ENCODE data around the gene MEIS2.

Gene MEIS2

DNA sequence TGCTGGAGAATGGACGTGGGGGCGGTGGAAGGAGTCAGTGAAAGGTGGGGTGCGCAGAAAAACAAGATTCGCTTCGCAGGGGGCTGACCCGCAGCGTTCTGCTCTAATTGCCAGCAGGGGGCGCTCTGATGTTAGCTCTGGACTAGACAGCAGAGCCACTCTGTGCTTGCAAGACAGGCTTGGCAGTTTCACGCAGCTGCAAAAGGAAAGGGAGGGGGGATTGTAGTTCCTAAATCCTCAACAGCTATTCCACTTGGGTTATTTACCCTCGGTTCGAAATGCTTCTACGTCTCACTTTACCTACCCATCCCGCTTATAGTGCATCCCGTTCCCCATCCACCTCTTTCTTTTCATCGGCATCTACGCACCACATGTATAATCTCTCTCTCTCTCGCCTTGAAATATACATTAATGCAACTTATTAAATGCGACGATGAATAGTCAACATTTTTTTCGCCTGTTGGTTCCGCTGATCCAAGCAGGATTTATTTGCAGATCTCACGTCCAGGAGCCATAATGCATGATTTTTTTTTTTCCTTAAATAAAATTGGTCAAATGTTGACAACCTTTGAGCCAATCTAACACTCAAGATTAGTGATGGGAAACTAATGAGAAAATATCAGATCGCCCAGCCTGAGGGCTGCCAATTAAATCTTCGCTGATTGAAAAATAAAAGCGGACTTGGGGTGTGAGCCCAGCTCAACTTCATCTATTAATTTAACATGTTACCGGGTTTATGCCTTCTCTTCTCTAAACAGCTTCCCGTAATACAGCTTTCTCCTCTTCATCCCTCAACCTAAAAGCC is 216.4 kb downstream of the MEIS2 start:
- H3K14ac ChIP-seq (ENCODE audit: low read length) = no peak overlapping the region
- peak; percentile 74 to 87 for DNase-seq
- no peak overlapping the region for H3K4me3 ChIP-seq (ENCODE audit: low read depth, low read length)
- H3K79me1 ChIP-seq (ENCODE audit: low read length) = no peaks in the 10 kb centered on the region
- H4K12ac ChIP-seq (ENCODE audit: low read depth, low read length) = no peak overlapping the region
- H3K27ac ChIP-seq (ENCODE audit: low read depth, low read length) = no peak overlapping the region
- H2AFZ ChIP-seq (ENCODE audit: insufficient read depth, low read length, poor library complexity) = no peak overlapping the region
- WGBS (ENCODE audit: extremely low coverage, insufficient coverage, insufficient read length) = no CpG with 5 or more reads among the region's 27 CpGs
- peak overlapping the region; percentile 54 for H3K4me2 ChIP-seq (ENCODE audit: low read length)
- no peak overlapping the region for H2BK5ac ChIP-seq (ENCODE audit: low read depth, low read length, poor library complexity)
- no peaks in the 10 kb centered on the region for H3K79me2 ChIP-seq (ENCODE audit: control insufficient read depth, insufficient read depth, low read length, poor library complexity)
- peaks cover 11 to 13% of the 10 kb centered on the region in 2 experiments for H3K4me1 ChIP-seq (ENCODE audit: control insufficient read depth in 1 of 2, insufficient read depth in 2 of 2, low read length in 2 of 2)
- no peak overlapping the region for H4K8ac ChIP-seq (ENCODE audit: low read depth, low read length)
- H3K23ac ChIP-seq (ENCODE audit: low read length) = no peak overlapping the region
- no peak overlapping the region for H4K91ac ChIP-seq (ENCODE audit: low read depth, low read length)
- peaks cover 51% of the 10 kb centered on the region for H3K27me3 ChIP-seq (ENCODE audit: insufficient read depth, low read length)
- H2AK5ac ChIP-seq (ENCODE audit: low read length) = no peak overlapping the region
- no peaks in the 10 kb centered on the region for H3K36me3 ChIP-seq (ENCODE audit: control insufficient read depth in 1 of 2, insufficient read depth in 2 of 2, low read length in 2 of 2)
- H3K4ac ChIP-seq (ENCODE audit: low read depth, low read length) = no peak overlapping the region
- H3K18ac ChIP-seq (ENCODE audit: low read length) = no peak overlapping the region
- peaks cover under 1% of the 10 kb centered on the region for H3K9me3 ChIP-seq (ENCODE audit: insufficient read depth, low read depth, low read length)
- H2BK12ac ChIP-seq (ENCODE audit: low read length) = no peak overlapping the region
- no peak overlapping the region for H2BK120ac ChIP-seq (ENCODE audit: insufficient read depth, low read length, poor library complexity)
- no peak overlapping the region for H3K9ac ChIP-seq (ENCODE audit: low read length)

- no peaks in the 10 kb centered on the region for H3K79me1 ChIP-seq (ENCODE audit: low read length)
- no peak overlapping the region for H3K4ac ChIP-seq (ENCODE audit: low read depth, low read length)
- no peak overlapping the region for H4K8ac ChIP-seq (ENCODE audit: low read depth, low read length)
- H2BK5ac ChIP-seq (ENCODE audit: low read depth, low read length, poor library complexity) = no peak overlapping the region
- H3K14ac ChIP-seq (ENCODE audit: low read length) = no peak overlapping the region
- H3K9ac ChIP-seq (ENCODE audit: low read length) = no peak overlapping the region
- H2AFZ ChIP-seq (ENCODE audit: insufficient read depth, low read length, poor library complexity) = no peak overlapping the region
- H3K27me3 ChIP-seq (ENCODE audit: insufficient read depth, low read length) = peaks cover 55% of the 10 kb centered on the region
- H3K79me2 ChIP-seq (ENCODE audit: control insufficient read depth, insufficient read depth, low read length, poor library complexity) = no peaks in the 10 kb centered on the region
- no peaks in the 10 kb centered on the region for H3K36me3 ChIP-seq (ENCODE audit: control insufficient read depth in 1 of 2, insufficient read depth in 2 of 2, low read length in 2 of 2)
- no peak overlapping the region for H2BK12ac ChIP-seq (ENCODE audit: low read length)
- no peak overlapping the region for H4K91ac ChIP-seq (ENCODE audit: low read depth, low read length)
- H3K4me2 ChIP-seq (ENCODE audit: low read length) = peak overlapping the region; percentile 6
- WGBS (ENCODE audit: extremely low coverage, insufficient coverage, insufficient read length) = no CpG with 5 or more reads among the region's 27 CpGs
- no peak overlapping the region for H3K4me3 ChIP-seq (ENCODE audit: low read depth, low read length)
- H3K18ac ChIP-seq (ENCODE audit: low read length) = no peak overlapping the region
- no peak overlapping the region for H3K23ac ChIP-seq (ENCODE audit: low read length)
- H3K27ac ChIP-seq (ENCODE audit: low read depth, low read length) = no peak overlapping the region
- H3K9me3 ChIP-seq (ENCODE audit: insufficient read depth, low read depth, low read length) = peaks cover 4% of the 10 kb centered on the region
- no peak overlapping the region for H4K12ac ChIP-seq (ENCODE audit: low read depth, low read length)
- DNase-seq = peak in 1 of 2 donors; percentile 6
- no peak overlapping the region for H2AK5ac ChIP-seq (ENCODE audit: low read length)
- peaks cover 16 to 18% of the 10 kb centered on the region in 2 experiments for H3K4me1 ChIP-seq (ENCODE audit: control insufficient read depth in 1 of 2, insufficient read depth in 2 of 2, low read length in 2 of 2)
- H2BK120ac ChIP-seq (ENCODE audit: insufficient read depth, low read length, poor library complexity) = no peak overlapping the region
Observed at GRCh38 chr15:36882487-36883131, 217.7 kb downstream of the MEIS2 start.

- DNase-seq = no peak
- H3K9ac ChIP-seq (ENCODE audit: low read length) = no peak overlapping the region
- H3K4me3 ChIP-seq (ENCODE audit: low read depth, low read length) = no peak overlapping the region
- H2BK5ac ChIP-seq (ENCODE audit: low read depth, low read length, poor library complexity) = no peak overlapping the region
- H2BK120ac ChIP-seq (ENCODE audit: insufficient read depth, low read length, poor library complexity) = no peak overlapping the region
- H3K27me3 ChIP-seq (ENCODE audit: insufficient read depth, low read length) = peaks cover 52% of the 10 kb centered on the region
- no peak overlapping the region for H2AFZ ChIP-seq (ENCODE audit: insufficient read depth, low read length, poor library complexity)
- H2AK5ac ChIP-seq (ENCODE audit: low read length) = no peak overlapping the region
- H3K4ac ChIP-seq (ENCODE audit: low read depth, low read length) = no peak overlapping the region
- no peak overlapping the region for H2BK12ac ChIP-seq (ENCODE audit: low read length)
- no peaks in the 10 kb centered on the region for H3K36me3 ChIP-seq (ENCODE audit: control insufficient read depth in 1 of 2, insufficient read depth in 2 of 2, low read length in 2 of 2)
- no peaks in the 10 kb centered on the region for H3K79me2 ChIP-seq (ENCODE audit: control insufficient read depth, insufficient read depth, low read length, poor library complexity)
- no peak overlapping the region for H3K4me2 ChIP-seq (ENCODE audit: low read length)
- H4K8ac ChIP-seq (ENCODE audit: low read depth, low read length) = no peak overlapping the region
- H3K27ac ChIP-seq (ENCODE audit: low read depth, low read length) = no peak overlapping the region
- H3K9me3 ChIP-seq (ENCODE audit: insufficient read depth, low read depth, low read length) = peaks cover 4% of the 10 kb centered on the region
- no peaks in the 10 kb centered on the region for H3K79me1 ChIP-seq (ENCODE audit: low read length)
- no peak overlapping the region for H3K18ac ChIP-seq (ENCODE audit: low read length)
- H4K91ac ChIP-seq (ENCODE audit: low read depth, low read length) = no peak overlapping the region
- no peak overlapping the region for H3K23ac ChIP-seq (ENCODE audit: low read length)
- H4K12ac ChIP-seq (ENCODE audit: low read depth, low read length) = no peak overlapping the region
- H3K14ac ChIP-seq (ENCODE audit: low read length) = no peak overlapping the region
- WGBS (ENCODE audit: extremely low coverage, insufficient coverage, insufficient read length) = no CpG with 5 or more reads among the region's 5 CpGs
- peaks cover 13 to 16% of the 10 kb centered on the region in 2 experiments for H3K4me1 ChIP-seq (ENCODE audit: control insufficient read depth in 1 of 2, insufficient read depth in 2 of 2, low read length in 2 of 2)
Observed at GRCh38 chr15:36882056-36882455, 218.3 kb downstream of the MEIS2 start.

DNA sequence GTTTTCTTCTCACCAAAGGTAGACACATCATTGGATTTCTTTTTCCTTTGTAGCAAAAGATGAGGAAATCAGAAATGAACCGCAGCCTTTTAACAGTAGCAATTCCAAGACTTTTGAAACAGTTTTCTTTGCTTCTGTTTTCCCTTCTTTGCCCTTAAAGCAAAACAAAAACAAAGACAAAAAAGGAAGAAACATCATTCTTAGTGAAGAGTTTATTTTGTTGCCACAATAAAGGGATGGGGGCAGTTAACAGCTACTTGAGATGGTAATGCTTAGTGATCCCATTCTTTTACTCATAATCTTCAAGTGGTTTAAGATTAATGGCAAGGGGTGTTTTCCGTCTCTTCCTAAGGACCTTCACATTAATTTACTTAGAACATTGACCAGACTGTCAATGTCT is 218.8 kb downstream of the MEIS2 start:
- Histone ChIP-seq H3K4me1 (ENCODE audit: control insufficient read depth in 1 of 2, insufficient read depth in 2 of 2, low read length in 2 of 2) (peaks cover 12 to 16% of the 10 kb centered on the region in 2 experiments), H3K79me1 (ENCODE audit: low read length) (no peaks in the 10 kb centered on the region)
- no CpG with 5 or more reads among the region's 2 CpGs for WGBS (ENCODE audit: extremely low coverage, insufficient coverage, insufficient read length)

More for the DNA sequence above, 218.8 kb downstream of the MEIS2 start:
- Histone ChIP-seq H3K4ac (ENCODE audit: low read depth, low read length) (no peak overlapping the region), H2BK120ac (ENCODE audit: insufficient read depth, low read length, poor library complexity) (no peak overlapping the region), H3K79me2 (ENCODE audit: control insufficient read depth, insufficient read depth, low read length, poor library complexity) (no peaks in the 10 kb centered on the region), H2BK5ac (ENCODE audit: low read depth, low read length, poor library complexity) (no peak overlapping the region), H3K4me3 (ENCODE audit: low read depth, low read length) (no peak overlapping the region), H3K9me3 (ENCODE audit: insufficient read depth, low read depth, low read length) (peaks cover 4% of the 10 kb centered on the region), H3K27ac (ENCODE audit: low read depth, low read length) (no peak overlapping the region), H2AFZ (ENCODE audit: insufficient read depth, low read length, poor library complexity) (no peak overlapping the region), H2BK12ac (ENCODE audit: low read length) (no peak overlapping the region), H3K36me3 (ENCODE audit: control insufficient read depth in 1 of 2, insufficient read depth in 2 of 2, low read length in 2 of 2) (no peaks in the 10 kb centered on the region), H3K4me2 (ENCODE audit: low read length) (no peak overlapping the region), H3K27me3 (ENCODE audit: insufficient read depth, low read length) (peaks cover 52% of the 10 kb centered on the region), H4K8ac (ENCODE audit: low read depth, low read length) (no peak overlapping the region), H4K91ac (ENCODE audit: low read depth, low read length) (no peak overlapping the region), H3K23ac (ENCODE audit: low read length) (no peak overlapping the region), H2AK5ac (ENCODE audit: low read length) (no peak overlapping the region), H3K14ac (ENCODE audit: low read length) (no peak overlapping the region), H4K12ac (ENCODE audit: low read depth, low read length) (no peak overlapping the region), H3K9ac (ENCODE audit: low read length) (no peak overlapping the region), H3K18ac (ENCODE audit: low read length) (no peak overlapping the region)
- no peak for DNase-seq
